GM12801 (cell line): ENCODE measurements around the gene MGAT5.

Source experiments
- CTCF ChIP-seq: IDR thresholded peaks from one replicate; pipeline ENCODE4 v1.5.1; 2011; ENCODE audit warnings: control low read depth; ENCODE audit not compliant: insufficient read length; ENCODE audit errors: extremely low read depth

The MGAT5 gene

GRCh38 chr2:134296301-134296700 is 42.4 kb downstream of the MGAT5 start:
- TF ChIP-seq CTCF: no peak

GRCh38 chr2:134299334-134299733 is 45.5 kb downstream of the MGAT5 start:
- TF ChIP-seq CTCF: no peak

GRCh38 chr2:134300585-134300984 is 46.7 kb downstream of the MGAT5 start:
- no peak for TF ChIP-seq CTCF

- no peak for TF ChIP-seq CTCF
These were observed 47.4 kb downstream of the MGAT5 start for GRCh38 chr2:134301099-134301927.

GRCh38 chr2:134301928-134302260 is 48.0 kb downstream of the MGAT5 start:
- TF ChIP-seq CTCF: no peak

- no peak for TF ChIP-seq CTCF
These were observed 50.7 kb downstream of the MGAT5 start for GRCh38 chr2:134304394-134305108.

GRCh38 chr2:134305109-134305491 is 51.2 kb downstream of the MGAT5 start:
- no peak for TF ChIP-seq CTCF
